Activated CD4-positive, alpha-beta T cell treated with anti-CD3 and anti-CD28 coated beads, Interleukin-2, Interleukin-4, amounts not matched to agents 100 ng/mL and 50 ng/mL, durations not matched to agents 16 hours and 8 hours (primary cell): Measurements from ENCODE around the gene XRCC3.

ENCODE experiments used
- DNase-seq: peaks from one replicate; pipeline ENCODE4 v3.0.0-alpha.2; 2020; ENCODE audit warnings: low spot score

The XRCC3 gene

GRCh38 chr14:103738701-103739451 lies 23.6 kb upstream of the XRCC3 start:
- no peak for DNase-seq

- DNase-seq: no peak
Observed at GRCh38 chr14:103738166-103738565, 22.9 kb upstream of the XRCC3 start.

GRCh38 chr14:103737432-103738045 lies 22.3 kb upstream of the XRCC3 start:
- no peak for DNase-seq

- DNase-seq: no peak
Observed at GRCh38 chr14:103736546-103737431, 21.5 kb upstream of the XRCC3 start.

- DNase-seq: no peak
Observed at GRCh38 chr14:103735815-103736545, 20.7 kb upstream of the XRCC3 start.

GRCh38 chr14:103735439-103735814 lies 20.2 kb upstream of the XRCC3 start:
- DNase-seq: no peak

GRCh38 chr14:103735022-103735421 lies 19.8 kb upstream of the XRCC3 start:
- DNase-seq: no peak

- no peak for DNase-seq
Observed at GRCh38 chr14:103734081-103734888, 19.0 kb upstream of the XRCC3 start.

GRCh38 chr14:103733651-103734050 lies 18.4 kb upstream of the XRCC3 start:
- DNase-seq: no peak

GRCh38 chr14:103732868-103733620 lies 17.8 kb upstream of the XRCC3 start:
- no peak for DNase-seq

GRCh38 chr14:103731916-103732867 lies 16.9 kb upstream of the XRCC3 start:
- no peak for DNase-seq

- no peak for DNase-seq
Observed at GRCh38 chr14:103731481-103731880, 16.2 kb upstream of the XRCC3 start.

GRCh38 chr14:103730490-103731035 lies 15.3 kb upstream of the XRCC3 start:
- no peak for DNase-seq

GRCh38 chr14:103729496-103730448 lies 14.5 kb upstream of the XRCC3 start:
- no peak for DNase-seq

- no peak for DNase-seq
Observed at GRCh38 chr14:103728721-103729120, 13.5 kb upstream of the XRCC3 start.

GRCh38 chr14:103728141-103728540 lies 12.9 kb upstream of the XRCC3 start:
- no peak for DNase-seq

GRCh38 chr14:103727313-103727980 lies 12.2 kb upstream of the XRCC3 start:
- DNase-seq: no peak
